LNCaP clone FGC (cell line): ENCODE results near the gene TMEM168.

Experiments used
- DNase-seq: peaks from one replicate; pipeline ENCODE4 v3.0.0-alpha.2; 2011; ENCODE audit warnings: low read depth
- H3K4me3 ChIP-seq: 2 replicates; pipeline ENCODE4 v1.5.1; 2011; ENCODE audit warnings: mild to moderate bottlenecking, low read depth, low read length, control low read depth
- CTCF ChIP-seq: IDR thresholded peaks from 2 replicates; pipeline ENCODE4 v1.5.1; 2012; ENCODE audit warnings: mild to moderate bottlenecking; ENCODE audit not compliant: control insufficient read depth, insufficient read depth; ENCODE audit errors: extremely low read depth

TMEM168 gene

GRCh38 chr7:112781110-112781509, 9.1 kb downstream of the TMEM168 start:
- H3K4me3 ChIP-seq, result no peak overlapping the region
- DNase-seq, result no peak
- TF ChIP-seq CTCF, result no peak

- H3K4me3 ChIP-seq, result no peak overlapping the region
- TF ChIP-seq CTCF, result no peak
- DNase-seq, result no peak
Observed at GRCh38 chr7:112779667-112780066, 10.5 kb downstream of the TMEM168 start.

GRCh38 chr7:112777406-112777805, 12.8 kb downstream of the TMEM168 start:
- H3K4me3 ChIP-seq, result no peak overlapping the region
- DNase-seq, result no peak
- no peak for TF ChIP-seq CTCF

GRCh38 chr7:112771166-112771565, 19.0 kb downstream of the TMEM168 start:
- DNase-seq, result no peak
- TF ChIP-seq CTCF, result no peak
- no peak overlapping the region for H3K4me3 ChIP-seq

GRCh38 chr7:112770051-112770450, 20.1 kb downstream of the TMEM168 start:
- no peak for DNase-seq
- no peak for TF ChIP-seq CTCF
- H3K4me3 ChIP-seq, result no peak overlapping the region

- H3K4me3 ChIP-seq, result no peak overlapping the region
- no peak for TF ChIP-seq CTCF
- no peak for DNase-seq
Observed at GRCh38 chr7:112765105-112765504, 25.1 kb downstream of the TMEM168 start.

GRCh38 chr7:112763996-112764395, 26.2 kb downstream of the TMEM168 start:
- no peak for TF ChIP-seq CTCF
- DNase-seq, result no peak
- no peak overlapping the region for H3K4me3 ChIP-seq
